SK-N-SH (cell line): ENCODE data around the gene NFX1. TPM values are rescaled to one million over a fixed set of nuclear protein-coding genes. Genes with fewer than 3 reads are reported as not detected.

ENCODE experiments used
- CTCF ChIA-PET: fragments of 300-600, 350-600 bp; formaldehyde crosslinking; extraction: SDS; loops from one replicate; lab custom pipeline; 2021; lab: Yijun Ruan, JAX
- POLR2A ChIA-PET: fragments of 350-600 bp; sonication (Branson Sonifier 250); formaldehyde crosslinking; extraction: SDS; loops from one replicate; lab custom pipeline; 2020; ENCODE audit warnings: antibody characterized with exemption, inconsistent platforms; lab: Yijun Ruan, JAX
- DNase-seq: peaks from one replicate; pipeline ENCODE4 v3.0.0; 2012
- H2AFZ ChIP-seq: fragments of 200-600 bp; sonication (generic); 2 replicates; pipeline ENCODE4 v1.8.1; 2016; ENCODE audit warnings: antibody characterized with exemption, mild to moderate bottlenecking, low read depth
- H3F3A ChIP-seq: fragments of 200-600 bp; sonication (generic); replicated peaks from 2 replicates; pipeline ENCODE3; 2016; ENCODE audit warnings: antibody characterized with exemption, mild to moderate bottlenecking; ENCODE audit not compliant: insufficient read depth
- H3K27ac ChIP-seq, 2 experiments: fragments of 200-500 bp in 1 of 2; fragments of 200-600 bp in 1 of 2; sonication (Bioruptor generic) in 1 of 2; sonication (generic), shearing (Covaris generic) in 1 of 2; 2 replicates each; pipeline versions ENCODE4 v1.5.1 to v1.6.1; 2014 to 2016; ENCODE audit warnings: low read depth in 2 of 2, inconsistent platforms in 1 of 2, low read length in 1 of 2, mild to moderate bottlenecking in 1 of 2, mixed read lengths in 1 of 2
- H3K27me3 ChIP-seq: fragments of 200-600 bp; sonication (generic), shearing (Covaris generic); 2 replicates; pipeline ENCODE4 v1.6.1; 2016; ENCODE audit warnings: mixed run types; ENCODE audit not compliant: insufficient read depth
- H3K36me3 ChIP-seq, 2 experiments: fragments of 200-500 bp in 1 of 2; fragments of 200-600 bp in 1 of 2; sonication (Bioruptor generic) in 1 of 2; sonication (generic) in 1 of 2; replicated peaks in 1 of 2; 2 replicates each; pipeline versions ENCODE3 to v1.5.1; 2014 to 2016; ENCODE audit warnings: low read length in 1 of 2, mild to moderate bottlenecking in 1 of 2; ENCODE audit not compliant: insufficient read depth in 2 of 2, control insufficient read depth in 1 of 2
- H3K4me1 ChIP-seq, 2 experiments: fragments of 200-500 bp in 1 of 2; fragments of 200-600 bp in 1 of 2; sonication (Bioruptor generic) in 1 of 2; sonication (generic), shearing (Covaris generic) in 1 of 2; 2 replicates each; pipeline versions ENCODE4 v1.5.1 to v1.6.1; 2014 to 2016; ENCODE audit warnings: low read depth in 1 of 2, low read length in 1 of 2, mixed run types in 1 of 2; ENCODE audit not compliant: insufficient read depth in 2 of 2, control insufficient read depth in 1 of 2
- H3K4me2 ChIP-seq: fragments of 200-600 bp; sonication (generic), shearing (Covaris generic); 2 replicates; pipeline ENCODE4 v1.6.1; 2017; ENCODE audit warnings: mixed run types
- H3K4me3 ChIP-seq, 2 experiments: fragments of 200-500 bp in 1 of 2; fragments of 200-600 bp in 1 of 2; sonication (Bioruptor generic) in 1 of 2; sonication (generic), shearing (Covaris generic) in 1 of 2; 2 replicates each; pipeline versions ENCODE4 v1.5.1 to v1.8.1; 2014 to 2016; ENCODE audit warnings: low read depth in 2 of 2, inconsistent platforms in 1 of 2, low read length in 1 of 2, mild to moderate bottlenecking in 1 of 2, mixed read lengths in 1 of 2, moderate library complexity in 1 of 2
- H3K79me2 ChIP-seq: fragments of 200-600 bp; sonication (generic); 2 replicates; pipeline ENCODE4 v1.8.1; 2017; ENCODE audit warnings: mild to moderate bottlenecking; ENCODE audit not compliant: insufficient read depth
- H3K9ac ChIP-seq: fragments of 200-600 bp; sonication (generic); 2 replicates; pipeline ENCODE4 v1.6.1; 2017; ENCODE audit warnings: mixed run types
- H3K9me2 ChIP-seq: fragments of 200-600 bp; sonication (generic); 2 replicates; pipeline ENCODE4 v1.6.1; 2017; ENCODE audit warnings: mixed run types
- H3K9me3 ChIP-seq: fragments of 200-600 bp; sonication (generic); 2 replicates; pipeline ENCODE4 v1.6.1; 2017; ENCODE audit warnings: mixed run types, mild to moderate bottlenecking, moderate library complexity
- H4K20me1 ChIP-seq: fragments of 200-600 bp; sonication (generic); 2 replicates; pipeline ENCODE4 v1.6.1; 2017; ENCODE audit warnings: mild to moderate bottlenecking, mixed run types; ENCODE audit not compliant: insufficient read depth
- CHD2 ChIP-seq: fragments of 150-350 bp; IDR thresholded peaks from 2 replicates; pipeline ENCODE4 v1.6.1; 2018; ENCODE audit warnings: low read length; ENCODE audit not compliant: partially characterized antibody
- CTCF ChIP-seq: fragments of 200-600 bp; sonication (generic); IDR thresholded peaks from 2 replicates; pipeline ENCODE4 v1.6.1; 2017; ENCODE audit warnings: antibody characterized with exemption, mild to moderate bottlenecking, moderate library complexity
- EP300 ChIP-seq, 2 experiments: IDR thresholded peaks; 2 replicates each; pipeline versions ENCODE4 v1.4.0 to v1.6.1; 2012; ENCODE audit warnings: borderline replicate concordance in 1 of 2, low read depth in 1 of 2, low read length in 1 of 2
- GABPA ChIP-seq: IDR thresholded peaks from 2 replicates; pipeline ENCODE4 v1.4.0; 2012; ENCODE audit warnings: low read depth, mild to moderate bottlenecking
- IRF3 ChIP-seq: fragments of 150-350 bp; IDR thresholded peaks from 2 replicates; pipeline ENCODE4 v1.6.1; 2016; ENCODE audit warnings: mild to moderate bottlenecking, low read depth, low read length
- JUND ChIP-seq: IDR thresholded peaks from 2 replicates; pipeline ENCODE4 v1.4.0; 2012
- MEF2A ChIP-seq: IDR thresholded peaks from 2 replicates; pipeline ENCODE4 v1.4.0; 2012; ENCODE audit warnings: low read depth, borderline replicate concordance
- PBX3 ChIP-seq: IDR thresholded peaks from 2 replicates; pipeline ENCODE4; 2012
- POLR2AphosphoS5 ChIP-seq: IDR thresholded peaks from 2 replicates; pipeline ENCODE4 v1.6.1; 2012; ENCODE audit warnings: low read depth, low read length
- RAD21 ChIP-seq: IDR thresholded peaks from 2 replicates; pipeline ENCODE4 v1.6.1; 2012; ENCODE audit warnings: mild to moderate bottlenecking, low read length
- RCOR1 ChIP-seq: fragments of 150-350 bp; IDR thresholded peaks from 2 replicates; pipeline ENCODE4 v1.6.1; 2017; ENCODE audit warnings: antibody characterized with exemption, low read length
- RFX5 ChIP-seq: IDR thresholded peaks from 2 replicates; pipeline ENCODE4 v1.6.1; 2012; ENCODE audit warnings: mild to moderate bottlenecking, improper control_type of control experiment, low read length
- RXRA ChIP-seq: IDR thresholded peaks from 2 replicates; pipeline ENCODE4 v1.4.0; 2012; ENCODE audit warnings: low read depth, mild to moderate bottlenecking, borderline replicate concordance
- SIN3A ChIP-seq: IDR thresholded peaks from 2 replicates; pipeline ENCODE4 v1.6.1; 2012; ENCODE audit warnings: low read depth, mild to moderate bottlenecking, low read length, moderate library complexity, borderline replicate concordance
- SMC3 ChIP-seq: IDR thresholded peaks from 2 replicates; pipeline ENCODE4 v1.6.1; 2012; ENCODE audit warnings: low read depth, low read length, improper control_type of control experiment
- TAF1 ChIP-seq: IDR thresholded peaks from 2 replicates; pipeline ENCODE4 v1.6.1; 2012; ENCODE audit warnings: low read depth, mild to moderate bottlenecking, low read length, moderate library complexity, borderline replicate concordance
- TEAD4 ChIP-seq: IDR thresholded peaks from 2 replicates; pipeline ENCODE4 v1.4.0; 2012; ENCODE audit warnings: mild to moderate bottlenecking, borderline replicate concordance; ENCODE audit not compliant: insufficient read depth
- USF1 ChIP-seq: IDR thresholded peaks from 2 replicates; pipeline ENCODE4 v1.4.0; 2012; ENCODE audit warnings: low read depth, borderline replicate concordance
- USF2 ChIP-seq: fragments of 150-350 bp; IDR thresholded peaks from 2 replicates; pipeline ENCODE4 v1.6.1; 2017; ENCODE audit warnings: antibody characterized with exemption, low read length, low read depth, borderline replicate concordance
- YY1 ChIP-seq: IDR thresholded peaks from 2 replicates; pipeline ENCODE4 v1.4.0; 2012; ENCODE audit warnings: low read depth, mild to moderate bottlenecking
- WGBS: methylation state at CpG from one replicate; pipeline ENCODE4 v1.1.6; 2017; ENCODE audit warnings: low lambda C conversion rate; 5-methylcytosine and 5-hydroxymethylcytosine counted together
- polyA plus RNA-seq, 3 experiments: library from polyadenylated mRNA; depleted of rRNA; stranded (reverse); fragments of >200 nt; gene quantifications; 2 replicates each; pipeline ENCODE4 v1.2.3, GENCODE V29; 2012

NFX1 gene
- polyA plus RNA-seq, 1 of the 3 experiments (the other 2 are of a cell fraction), result 19.6 TPM

- DNase-seq, result no peak
- Histone ChIP-seq H3K9me2 (no peaks in the 10 kb centered on the region), H3K9me3 (no peaks in the 10 kb centered on the region), H3K79me2 (no peaks in the 10 kb centered on the region; the same call in 1 of the 2 replicates), H3K27me3 (no peaks in the 10 kb centered on the region), H3K27ac (no peak overlapping the region), H3F3A (peaks cover 5% of the 10 kb centered on the region), H2AFZ (no peak overlapping the region), H3K36me3 (peaks cover 50 to 67% of the 10 kb centered on the region in 2 experiments), H4K20me1 (no peaks in the 10 kb centered on the region), H3K4me3 (no peak overlapping the region), H3K4me2 (no peak overlapping the region), H3K9ac (no peak overlapping the region), H3K4me1 (no peaks in the 10 kb centered on the region)
- ChIA-PET POLR2A (no interaction called here), CTCF (no interaction called here)
- 92% methylated on average over 4 of the region's 4 CpGs for WGBS
- TF ChIP-seq TEAD4 (no peak), RFX5 (no peak), MEF2A (no peak), CHD2 (no peak), POLR2AphosphoS5 (no peak), EP300 (IDR thresholded peaks at IDR 0.05; ENCODE audit: borderline replicate concordance in 1 of 2, low read depth in 1 of 2, low read length in 1 of 2) (no peak), PBX3 (no peak), RXRA (no peak), GABPA (no peak), SIN3A (no peak), JUND (no peak), RCOR1 (no peak), USF2 (no peak), SMC3 (no peak), RAD21 (no peak), USF1 (no peak), TAF1 (no peak), YY1 (no peak), IRF3 (no peak), CTCF (no peak)
These were observed 34.8 kb upstream of the NFX1 start for GRCh38 chr9:33255471-33255870.
